ENCODE data around the gene CTSZ. TPM values are rescaled to one million over a fixed set of nuclear protein-coding genes. Genes with fewer than 3 reads are reported as not detected.

Gene CTSZ
- total and polyA plus RNA-seq, 10 of the 15 experiments (the other 5 are each of a cell fraction or from before 2014, with no cell fraction given) = 6.0 to 301 (median 154) TPM

GRCh38 chr20:58993332-58994248 is 13.5 kb downstream of the CTSZ start (continued):
- no peak for TF ChIP-seq BACH1 (IDR thresholded peaks at IDR 0.05; ENCODE audit: borderline replicate concordance)
- no peak for TF ChIP-seq NBN (IDR thresholded peaks at IDR 0.05)
- no peak for TF ChIP-seq HDAC2 (IDR thresholded peaks at IDR 0.05)
- TF ChIP-seq NFXL1 (IDR thresholded peaks at IDR 0.05; ENCODE audit: borderline replicate concordance) = no peak
- TF ChIP-seq TCF12 (IDR thresholded peaks at IDR 0.05; ENCODE audit: low read depth, low read length) = no peak
- 0 out of 2 replicates have a peak, but pooled peaks have one; percentile 19 for TF ChIP-seq MTA2 (IDR thresholded peaks at IDR 0.05; ENCODE audit: low read depth)

- H3K4me1 ChIP-seq (ENCODE audit: control insufficient read depth, insufficient read depth, low read length) = peaks cover 14% of the 10 kb centered on the region
- ATAC-seq (no peak; the same call in 2 of the 3 replicates), FAIRE-seq (no peak), DNase-seq (ENCODE audit: low read depth, low spot score) (no peak)
- no peaks in the 10 kb centered on the region for H3K9me3 ChIP-seq (replicated peaks; ENCODE audit: control insufficient read depth, insufficient read depth, low read length)
- H3K27ac ChIP-seq (ENCODE audit: control insufficient read depth, insufficient read depth) = 0 out of 2 replicates have a peak overlapping the region, but pooled peaks have one; percentile 0
- no peak overlapping the region for H2AFZ ChIP-seq (ENCODE audit: control insufficient read depth, low read depth, low read length)
- WGBS (ENCODE audit: insufficient coverage, insufficient replicate concordance, low lambda C conversion rate, missing lambda C conversion rate) = 71% methylated on average over 3 of the region's 3 CpGs
- ChIA-PET SMC1A (ENCODE audit: uncharacterized antibody, unreplicated experiment) (interaction anchor here (0.6 to 2.3 kb wide), 6 partner anchors 10 to 123 kb away, joined by 3 to 11 read pairs (median 3); no protein-coding TSS in a partner anchor), CTCF (interaction anchor here (1.0 to 1.6 kb wide), 2 partner anchors 14 to 123 kb away, joined by 3 to 4 read pairs; no protein-coding TSS in a partner anchor), POLR2A (interaction anchor here (0.7 to 1.9 kb wide), 3 partner anchors 9 to 47 kb away, joined by 4 to 11 read pairs (median 5); no protein-coding TSS in a partner anchor), RAD21 (ENCODE audit: unreplicated experiment) (interaction anchor here (0.9 to 1.4 kb wide), 3 partner anchors 10 to 106 kb away, joined by 3 to 5 read pairs (median 3); no protein-coding TSS in a partner anchor)
- no peaks in the 10 kb centered on the region for H3K27me3 ChIP-seq (replicated peaks in 1 of 2; ENCODE audit: control insufficient read depth in 2 of 2, insufficient read depth in 2 of 2, low read length in 1 of 2)
- in situ Hi-C loops (cut with MboI) = no loop called here
- no TSS peak for BruUV-seq (replicated peaks)
- TF ChIP-seq MTA3 (IDR thresholded peaks at IDR 0.05; ENCODE audit: borderline replicate concordance, low read length) (peak; percentile 80; the same call in 1 of the 2 replicates), TARDBP (IDR thresholded peaks at IDR 0.05; ENCODE audit: borderline replicate concordance) (0 out of 2 replicates have a peak, but pooled peaks have one; percentile 3), CREB1 (IDR thresholded peaks at IDR 0.05; ENCODE audit: low read depth) (no peak), E4F1 (IDR thresholded peaks at IDR 0.05; ENCODE audit: borderline replicate concordance, partially characterized antibody) (no peak), PML (IDR thresholded peaks at IDR 0.05; ENCODE audit: low read length) (0 out of 2 replicates have a peak, but pooled peaks have one; percentile 12), POLR2A (IDR thresholded peaks at IDR 0.05; ENCODE audit: low read depth, low read length) (0 out of 2 replicates have a peak, but pooled peaks have one; percentile 6)
- intact Hi-C loops (cut with micrococcal nuclease; ENCODE audit: unreplicated experiment) = no loop called here
- H3K79me2 ChIP-seq (ENCODE audit: control insufficient read depth, insufficient read depth, low read length) = no peaks in the 10 kb centered on the region
- H3K9ac ChIP-seq (ENCODE audit: control insufficient read depth, insufficient read depth, low read length) = no peak overlapping the region
- H3K4me2 ChIP-seq (ENCODE audit: control insufficient read depth, insufficient read depth) = no peak overlapping the region
- H3K4me3 ChIP-seq = no peak overlapping the region
- peaks cover 56 to 68% of the 10 kb centered on the region in 2 experiments for H3K36me3 ChIP-seq (ENCODE audit: control insufficient read depth in 2 of 2, insufficient read depth in 2 of 2, low read length in 1 of 2)
- peaks cover 3% of the 10 kb centered on the region for H4K20me1 ChIP-seq (ENCODE audit: control insufficient read depth, insufficient read depth)
Measured at GRCh38 chr20:58992911-58993310, 14.1 kb downstream of the CTSZ start.

Data from GM12878 (cell line).